ENCODE measurements around the gene CFAP61. TPM values are rescaled to one million over a fixed set of nuclear protein-coding genes. Genes with fewer than 3 reads are reported as not detected.

CFAP61 gene
- total RNA-seq, 2 donors from 2014 or later = 0.67 TPM; not detected in 1

- DNase-seq (peak in 1 of 2 donors; percentile 34), ATAC-seq (no peak)
- intact Hi-C loops (cut with DNase I, micrococcal nuclease) = no loop called here
Observed at GRCh38 chr20:20276811-20277530, 224.6 kb downstream of the CFAP61 start.

- intact Hi-C loops (cut with DNase I, micrococcal nuclease) = no loop called here
- no peak for ATAC-seq
Observed at GRCh38 chr20:20277894-20278335, 225.6 kb downstream of the CFAP61 start.

GRCh38 chr20:20286061-20286460 is 233.7 kb downstream of the CFAP61 start:
- ATAC-seq (no peak), DNase-seq (no peak)
- intact Hi-C loops (cut with DNase I, micrococcal nuclease) = no loop called here

More at GRCh38 chr20:20277894-20278335, 225.6 kb downstream of the CFAP61 start:
- DNase-seq = no peak

- intact Hi-C loops (cut with DNase I, micrococcal nuclease) = no loop called here
- ATAC-seq (no peak), DNase-seq (no peak)
Observed at GRCh38 chr20:20289331-20289730, 237.0 kb downstream of the CFAP61 start.

GRCh38 chr20:20292472-20292871 is 240.1 kb downstream of the CFAP61 start:
- ATAC-seq (no peak), DNase-seq (no peak)
- intact Hi-C loops (cut with DNase I, micrococcal nuclease) = no loop called here

GRCh38 chr20:20293141-20293540 is 240.8 kb downstream of the CFAP61 start:
- DNase-seq (no peak), ATAC-seq (no peak)
- intact Hi-C loops (cut with DNase I, micrococcal nuclease) = no loop called here

- intact Hi-C loops (cut with DNase I, micrococcal nuclease) = no loop called here
- DNase-seq (no peak), ATAC-seq (no peak)
Observed at GRCh38 chr20:20293691-20294385, 241.5 kb downstream of the CFAP61 start.

GRCh38 chr20:20295621-20296498 is 243.5 kb downstream of the CFAP61 start:
- intact Hi-C loops (cut with DNase I, micrococcal nuclease) = no loop called here
- DNase-seq (no peak), ATAC-seq (no peak)

- DNase-seq (no peak), ATAC-seq (no peak)
- intact Hi-C loops (cut with DNase I, micrococcal nuclease) = no loop called here
Observed at GRCh38 chr20:20297181-20297580, 244.8 kb downstream of the CFAP61 start.

- no peak for DNase-seq
- ATAC-seq = no peak
- intact Hi-C loops (cut with DNase I, micrococcal nuclease) = no loop called here
Observed at GRCh38 chr20:20297752-20298151, 245.4 kb downstream of the CFAP61 start.

- no peak for ATAC-seq
- DNase-seq = no peak
- intact Hi-C loops (cut with DNase I, micrococcal nuclease) = no loop called here
Observed at GRCh38 chr20:20299904-20300303, 247.6 kb downstream of the CFAP61 start.

GRCh38 chr20:20303320-20303719 is 251.0 kb downstream of the CFAP61 start:
- intact Hi-C loops (cut with DNase I, micrococcal nuclease) = no loop called here
- no peak for DNase-seq
- no peak for ATAC-seq

- intact Hi-C loops (cut with DNase I, micrococcal nuclease) = no loop called here
- ATAC-seq (no peak), DNase-seq (peak in 1 of 2 donors; percentile 11)
Observed at GRCh38 chr20:20303742-20304141, 251.4 kb downstream of the CFAP61 start.

GRCh38 chr20:20304942-20305341 is 252.6 kb downstream of the CFAP61 start:
- no peak for DNase-seq
- ATAC-seq = no peak
- intact Hi-C loops (cut with DNase I, micrococcal nuclease) = no loop called here

GRCh38 chr20:20312562-20312961 is 260.2 kb downstream of the CFAP61 start:
- no peak for DNase-seq
- intact Hi-C loops (cut with DNase I, micrococcal nuclease) = no loop called here
- ATAC-seq = no peak

- peak in 1 of 2 donors; percentile 12 for DNase-seq
- no peak for ATAC-seq
- intact Hi-C loops (cut with DNase I, micrococcal nuclease) = no loop called here
Observed at GRCh38 chr20:20317195-20317594, 264.9 kb downstream of the CFAP61 start.

GRCh38 chr20:20317621-20318364 is 265.5 kb downstream of the CFAP61 start:
- DNase-seq (no peak), ATAC-seq (no peak)
- intact Hi-C loops (cut with DNase I, micrococcal nuclease) = no loop called here

GRCh38 chr20:20318365-20319161 is 266.2 kb downstream of the CFAP61 start:
- DNase-seq = no peak
- ATAC-seq = no peak
- intact Hi-C loops (cut with DNase I, micrococcal nuclease) = no loop called here

Measured in left colon (tissue), 2 donors.